ENCODE measurements around the gene CSTB. TPM values are rescaled to one million over a fixed set of nuclear protein-coding genes. Genes with fewer than 3 reads are reported as not detected.

The CSTB gene
- total and polyA plus RNA-seq, 12 donors: 9.5 to 143 (median 60.6) TPM

DNA sequence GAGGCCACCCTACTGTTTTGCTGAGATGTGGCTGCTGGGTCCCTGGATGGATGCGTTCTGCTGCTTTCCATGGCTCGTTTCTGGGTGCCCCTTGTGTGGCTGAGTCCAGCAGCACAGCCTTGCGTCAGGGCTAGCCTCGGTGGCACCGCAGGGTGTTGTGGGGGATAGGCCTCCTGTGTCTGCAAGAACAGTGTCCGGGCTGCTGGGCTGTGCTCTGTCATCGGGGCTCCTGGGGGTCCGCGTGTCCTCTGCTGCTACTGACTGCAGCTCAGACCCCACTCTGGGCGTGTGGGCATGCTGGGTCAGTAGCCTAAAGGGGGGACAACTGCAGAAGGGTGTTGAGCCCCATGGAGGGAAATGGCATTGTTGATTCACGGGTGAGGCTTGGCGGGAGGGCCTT is 18.2 kb upstream of the CSTB start:
- Histone ChIP-seq H3K27ac (no peak overlapping the region), H3K4me3 (no peak overlapping the region), H3K4me1 (replicated peaks in 1 of 2) (peaks cover 0 to 12% of the 10 kb centered on the region in 2 donors), H3K9me3 (replicated peaks in 1 of 3) (no peaks in the 10 kb centered on the region), H3K36me3 (replicated peaks in 1 of 2) (peaks cover 0 to 75% of the 10 kb centered on the region in 2 donors), H3K27me3 (no peaks in the 10 kb centered on the region)
- 82 to 94% (median 86%) methylated on average over 10 to 12 of the region's 12 CpGs; no CpG with 5 or more reads in 1 of the 4 donors for WGBS, 4 donors
- no peak for DNase-seq
- no peak for TF ChIP-seq POLR2A (IDR thresholded peaks at IDR 0.05)
- TF ChIP-seq, protein P1, sequence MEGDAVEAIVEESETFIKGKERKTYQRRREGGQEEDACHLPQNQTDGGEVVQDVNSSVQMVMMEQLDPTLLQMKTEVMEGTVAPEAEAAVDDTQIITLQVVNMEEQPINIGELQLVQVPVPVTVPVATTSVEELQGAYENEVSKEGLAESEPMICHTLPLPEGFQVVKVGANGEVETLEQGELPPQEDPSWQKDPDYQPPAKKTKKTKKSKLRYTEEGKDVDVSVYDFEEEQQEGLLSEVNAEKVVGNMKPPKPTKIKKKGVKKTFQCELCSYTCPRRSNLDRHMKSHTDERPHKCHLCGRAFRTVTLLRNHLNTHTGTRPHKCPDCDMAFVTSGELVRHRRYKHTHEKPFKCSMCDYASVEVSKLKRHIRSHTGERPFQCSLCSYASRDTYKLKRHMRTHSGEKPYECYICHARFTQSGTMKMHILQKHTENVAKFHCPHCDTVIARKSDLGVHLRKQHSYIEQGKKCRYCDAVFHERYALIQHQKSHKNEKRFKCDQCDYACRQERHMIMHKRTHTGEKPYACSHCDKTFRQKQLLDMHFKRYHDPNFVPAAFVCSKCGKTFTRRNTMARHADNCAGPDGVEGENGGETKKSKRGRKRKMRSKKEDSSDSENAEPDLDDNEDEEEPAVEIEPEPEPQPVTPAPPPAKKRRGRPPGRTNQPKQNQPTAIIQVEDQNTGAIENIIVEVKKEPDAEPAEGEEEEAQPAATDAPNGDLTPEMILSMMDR (IDR thresholded peaks at IDR 0.05): no peak
- intact Hi-C loops (cut with DNase I): no loop called here

DNA sequence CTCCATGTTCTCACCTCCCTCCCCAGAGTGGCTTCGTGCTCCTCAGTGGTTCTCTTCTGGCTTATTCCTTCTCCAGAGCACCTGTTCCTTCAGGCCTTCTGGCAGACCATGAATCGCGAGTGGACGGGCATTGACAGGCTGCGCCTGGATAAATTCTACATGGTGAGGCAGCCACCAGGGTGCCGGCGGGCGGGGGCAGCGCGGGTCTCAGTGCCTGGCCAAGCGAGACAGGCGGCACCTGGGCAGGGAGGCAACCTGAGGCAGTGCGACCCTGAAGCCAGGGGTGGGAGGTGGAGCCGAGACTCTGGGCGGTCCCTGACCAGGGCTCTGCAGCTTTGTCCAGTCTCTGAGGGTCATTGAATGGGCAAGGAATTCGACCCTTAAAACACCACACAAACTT is 17.1 kb upstream of the CSTB start:
- Histone ChIP-seq H3K36me3 (replicated peaks in 1 of 2) (peaks cover 0 to 64% of the 10 kb centered on the region in 2 donors), H3K4me1 (replicated peaks in 1 of 2) (peaks cover 0 to 16% of the 10 kb centered on the region in 2 donors), H3K9me3 (replicated peaks in 1 of 3) (no peaks in the 10 kb centered on the region), H3K27ac (no peak overlapping the region), H3K4me3 (no peak overlapping the region), H3K27me3 (no peaks in the 10 kb centered on the region)
- 94 to 99% (median 97%) methylated on average over 14 to 16 of the region's 16 CpGs for WGBS, 4 donors
- no peak for TF ChIP-seq POLR2A (IDR thresholded peaks at IDR 0.05)
- TF ChIP-seq, protein P1 (IDR thresholded peaks at IDR 0.05): no peak
- no peak for DNase-seq
- intact Hi-C loops (cut with DNase I): no loop called here

DNA sequence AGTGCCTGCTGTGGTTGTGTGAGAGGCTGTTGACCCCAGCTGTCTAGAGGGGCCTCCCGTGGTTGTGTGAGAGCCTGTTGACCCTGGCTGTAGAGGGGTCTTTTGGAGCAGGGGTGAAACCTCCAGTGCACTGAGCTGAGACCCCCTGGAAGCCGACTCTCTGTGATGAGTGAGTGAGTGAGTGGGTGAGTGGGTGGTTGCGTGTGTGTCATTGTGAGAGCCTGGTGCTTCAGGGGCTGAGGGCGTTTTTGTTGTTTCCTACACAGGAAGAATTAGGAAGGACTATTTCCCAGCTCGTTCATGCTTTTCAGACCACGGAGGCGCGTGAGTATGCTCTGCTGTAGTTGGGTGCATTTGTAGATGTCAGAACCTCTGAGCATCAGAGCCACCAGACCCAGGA is 16.3 kb upstream of the CSTB start:
- Histone ChIP-seq H3K4me3 (no peak overlapping the region), H3K27me3 (no peaks in the 10 kb centered on the region), H3K36me3 (replicated peaks in 1 of 2) (peaks cover 0 to 56% of the 10 kb centered on the region in 2 donors), H3K9me3 (replicated peaks in 1 of 3) (no peaks in the 10 kb centered on the region), H3K27ac (no peak overlapping the region), H3K4me1 (replicated peaks in 1 of 2) (peaks cover 0 to 16% of the 10 kb centered on the region in 2 donors)
- TF ChIP-seq, protein P1 (IDR thresholded peaks at IDR 0.05): no peak
- no peak for TF ChIP-seq POLR2A (IDR thresholded peaks at IDR 0.05)
- WGBS, 4 donors: 75 to 88% (median 84%) methylated on average over 7 to 8 of the region's 8 CpGs
- intact Hi-C loops (cut with DNase I): no loop called here
- DNase-seq: no peak

DNA sequence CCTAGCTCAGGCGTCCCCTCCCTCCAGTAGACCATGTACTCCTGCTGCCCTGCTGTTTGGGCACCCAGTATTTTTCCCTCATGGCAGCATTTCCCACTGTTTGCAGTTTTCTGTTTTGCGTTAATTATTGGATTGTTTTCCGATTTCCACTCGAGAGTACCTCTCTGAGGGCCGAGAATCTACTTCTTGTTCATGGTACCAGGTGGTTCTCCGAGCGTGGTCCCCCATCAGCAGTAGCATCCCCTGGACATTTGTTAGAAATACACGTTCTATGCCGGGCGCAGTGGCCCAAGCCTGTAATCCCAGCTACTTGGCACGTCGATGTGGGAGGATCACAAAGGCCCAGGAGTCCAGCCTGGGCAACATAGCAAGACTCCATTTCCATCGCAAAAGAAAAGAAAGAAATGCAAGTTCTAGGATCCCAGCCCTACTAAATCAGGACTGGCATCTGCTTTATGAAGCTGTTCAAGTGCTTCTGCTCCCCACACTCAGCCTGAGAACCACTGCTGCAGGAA is 14.0 kb upstream of the CSTB start:
- Histone ChIP-seq H3K27ac (peak overlapping the region in 1 of 5 donors; percentile 79), H3K9me3 (replicated peaks in 1 of 3) (no peaks in the 10 kb centered on the region), H3K36me3 (replicated peaks in 1 of 2) (peaks cover 0 to 33% of the 10 kb centered on the region in 2 donors), H3K4me1 (replicated peaks in 1 of 2) (peaks cover 0 to 16% of the 10 kb centered on the region in 2 donors), H3K4me3 (peak overlapping the region; percentile 35 to 98 (median 64)), H3K27me3 (no peaks in the 10 kb centered on the region)
- TF ChIP-seq, protein P1 (IDR thresholded peaks at IDR 0.05): no peak
- TF ChIP-seq POLR2A (IDR thresholded peaks at IDR 0.05): no peak
- intact Hi-C loops (cut with DNase I): no loop called here
- DNase-seq: no peak
- WGBS, 4 donors: 9 to 19% (median 13%) methylated on average over 13 of the region's 13 CpGs

All from adrenal gland (tissue), 12 donors.